ENCODE measurements around the gene SNCG.

GRCh38 chr10:86974484-86974883, 16.1 kb downstream of the SNCG start:
- no peak for TF ChIP-seq CTCF (conservative IDR thresholded peaks at IDR 0.05; ENCODE audit: low read depth in 2 of 2)
- no peak for TF ChIP-seq ZNF331 (CRISPR knock-in tag; IDR thresholded peaks at IDR 0.05; ENCODE audit: low read depth)
- no peak for TF ChIP-seq REST (IDR thresholded peaks at IDR 0.05; ENCODE audit: unreplicated experiment)
- no peak for TF ChIP-seq EZH2 (IDR thresholded peaks at IDR 0.05; ENCODE audit: low read depth, unreplicated experiment)
- TF ChIP-seq CREB1 (CRISPR knock-in tag; IDR thresholded peaks at IDR 0.05; ENCODE audit: low read depth): no peak
